Keratinocyte (primary cell): ENCODE measurements around the gene ROR1. TPM values are rescaled to one million over a fixed set of nuclear protein-coding genes. Genes with fewer than 3 reads are reported as not detected.

ENCODE experiments used
- DNase-seq: peaks from one replicate; pipeline ENCODE4 v3.0.0-alpha.2; 2011; ENCODE audit warnings: low read depth, missing footprints, low spot score
- FAIRE-seq: peaks from 2 replicates; lab custom pipeline; 2011; peaks lifted over from hg19 to GRCh38; lab: Jason Lieb, UNC
- H2AFZ ChIP-seq: 2 replicates; pipeline ENCODE4 v1.6.0; 2012; ENCODE audit warnings: low read length, control low read depth, inconsistent platforms; ENCODE audit not compliant: control insufficient read depth
- H3K27ac ChIP-seq: 2 replicates; pipeline ENCODE4 v1.5.1; 2011; ENCODE audit warnings: low read length; ENCODE audit not compliant: control insufficient read depth, insufficient read depth
- H3K27me3 ChIP-seq: 3 replicates; pipeline ENCODE4 v1.6.0; 2011; ENCODE audit warnings: low read length; ENCODE audit not compliant: control insufficient read depth, insufficient read depth; ENCODE audit errors: extremely low read depth
- H3K36me3 ChIP-seq, 2 experiments: 2 replicates in 1 of 2; 3 replicates in 1 of 2; pipeline ENCODE4 v1.5.1; 2011; ENCODE audit warnings: low read length in 2 of 2, mild to moderate bottlenecking in 1 of 2; ENCODE audit not compliant: control insufficient read depth in 2 of 2, insufficient read depth in 2 of 2; ENCODE audit errors: extremely low read depth in 1 of 2
- H3K4me1 ChIP-seq: 3 replicates; pipeline ENCODE4 v1.5.1; 2011; ENCODE audit warnings: low read length; ENCODE audit not compliant: control insufficient read depth, insufficient read depth; ENCODE audit errors: extremely low read depth
- H3K4me2 ChIP-seq: 3 replicates; pipeline ENCODE4 v1.6.0; 2011; ENCODE audit warnings: low read depth, low read length; ENCODE audit not compliant: control insufficient read depth, insufficient read depth; ENCODE audit errors: extremely low read depth
- H3K4me3 ChIP-seq, 3 experiments: fragments of 200-600 bp in 1 of 3; sonication (generic) in 1 of 3; 2 replicates in 2 of 3; 3 replicates in 1 of 3; pipeline ENCODE4 v1.5.1; 2011 to 2016; ENCODE audit warnings: low read length in 3 of 3, mild to moderate bottlenecking in 3 of 3, control low read depth in 2 of 3, inconsistent platforms in 1 of 3, low read depth in 1 of 3, mixed read lengths in 1 of 3, mixed run types in 1 of 3, moderate library complexity in 1 of 3; ENCODE audit not compliant: control insufficient read depth in 2 of 3, insufficient read depth in 2 of 3; ENCODE audit errors: extremely low read depth in 1 of 3
- H3K79me2 ChIP-seq: 2 replicates; pipeline ENCODE4 v1.6.0; 2012; ENCODE audit warnings: low read length; ENCODE audit not compliant: control insufficient read depth, insufficient read depth
- H3K9ac ChIP-seq: 3 replicates; pipeline ENCODE4 v1.6.0; 2011; ENCODE audit warnings: low read length; ENCODE audit not compliant: control insufficient read depth, insufficient read depth; ENCODE audit errors: extremely low read depth
- H3K9me1 ChIP-seq: 3 replicates; pipeline ENCODE4 v1.6.0; 2011; ENCODE audit warnings: low read length; ENCODE audit not compliant: control insufficient read depth, insufficient read depth; ENCODE audit errors: extremely low read depth
- H3K9me3 ChIP-seq: 2 replicates; pipeline ENCODE4 v1.5.1; 2012; ENCODE audit warnings: low read depth, low read length; ENCODE audit not compliant: control insufficient read depth
- H4K20me1 ChIP-seq: 3 replicates; pipeline ENCODE4 v1.6.0; 2011; ENCODE audit warnings: low read length; ENCODE audit not compliant: control insufficient read depth, insufficient read depth; ENCODE audit errors: extremely low read depth
- EZH2 ChIP-seq: IDR thresholded peaks from one replicate; pipeline ENCODE4 v1.6.1; 2012; ENCODE audit warnings: inconsistent platforms, mild to moderate bottlenecking, low read length, moderate library complexity
- dilution Hi-C: fragments of 300-500 bp; cut with MboI; formaldehyde crosslinking; loops from one replicate; pipeline ENCODE4 v1.7.0; 2020; ENCODE audit warnings: low sequenced_read_pairs; ENCODE audit not compliant: extremely low pct_ligation_motif_present
- polyA plus RNA-seq, 5 experiments: library from polyadenylated mRNA; depleted of rRNA in 3 of 5; stranded (reverse) in 3 of 5; stranded (forward) in 1 of 5; unstranded in 1 of 5; fragments of >200 nt; gene quantifications; 1 replicate in 1 of 5; 2 replicates in 3 of 5; 3 replicates in 1 of 5; pipeline versions ENCODE4 v1.2.1 to v1.2.3, GENCODE V29; 2011 to 2012; ENCODE audit warnings: missing spikeins in 2 of 5, low read depth in 1 of 5, low replicate concordance in 1 of 5
- TF ChIP-seq, protein P1 (sequence below), 3 experiments: IDR thresholded peaks in 1 of 3; conservative IDR thresholded peaks in 1 of 3; optimal IDR thresholded peaks in 1 of 3; 2 replicates in 2 of 3; 3 replicates in 1 of 3; pipeline versions ENCODE3 to v1.5.1; 2011; ENCODE audit warnings: low read length in 3 of 3, mild to moderate bottlenecking in 3 of 3, moderate library complexity in 2 of 3, control low read depth in 1 of 3, inconsistent platforms in 1 of 3; ENCODE audit not compliant: insufficient read depth in 2 of 3; ENCODE audit errors: extremely low read depth in 1 of 3

ROR1 gene
- polyA plus RNA-seq, 1 donor (not counting 4 experiments of a cell fraction or from before 2014, with no cell fraction given): 9.2 TPM

DNA sequence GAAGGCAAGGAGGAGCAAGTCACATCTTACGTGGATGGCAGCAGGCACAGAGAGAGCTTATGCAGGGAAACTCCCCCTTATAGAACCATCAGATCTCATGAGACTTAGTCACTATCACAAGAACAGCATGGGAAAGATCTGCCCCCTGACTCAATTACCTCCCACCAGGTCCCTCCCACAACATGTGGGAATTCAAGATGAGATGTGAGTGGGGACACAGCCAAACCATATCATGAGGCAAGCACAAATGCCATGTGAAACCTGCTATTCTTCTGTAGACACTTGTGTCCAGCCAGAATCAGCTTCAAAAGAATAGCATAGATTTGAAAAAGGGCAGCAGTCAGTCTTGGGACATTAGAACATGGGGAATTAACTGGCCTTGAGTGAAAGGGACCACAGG lies 397.4 kb downstream of the ROR1 start:
- FAIRE-seq (no peak), DNase-seq (no peak)
- peaks cover 15% of the 10 kb centered on the region for H3K4me1 ChIP-seq
- no peak overlapping the region for H3K4me3 ChIP-seq
- H3K4me2 ChIP-seq: peak overlapping the region; percentile 52
- no peaks in the 10 kb centered on the region for H4K20me1 ChIP-seq
- H3K9me1 ChIP-seq: no peaks in the 10 kb centered on the region
- H3K36me3 ChIP-seq: peaks cover 0 to 1% of the 10 kb centered on the region in 2 experiments
- H3K27ac ChIP-seq: no peak overlapping the region
- H3K9me3 ChIP-seq: no peaks in the 10 kb centered on the region
- no peaks in the 10 kb centered on the region for H3K27me3 ChIP-seq
- H3K79me2 ChIP-seq: no peaks in the 10 kb centered on the region
- no peak overlapping the region for H3K9ac ChIP-seq
- TF ChIP-seq EZH2: no peak
- TF ChIP-seq, protein P1, sequence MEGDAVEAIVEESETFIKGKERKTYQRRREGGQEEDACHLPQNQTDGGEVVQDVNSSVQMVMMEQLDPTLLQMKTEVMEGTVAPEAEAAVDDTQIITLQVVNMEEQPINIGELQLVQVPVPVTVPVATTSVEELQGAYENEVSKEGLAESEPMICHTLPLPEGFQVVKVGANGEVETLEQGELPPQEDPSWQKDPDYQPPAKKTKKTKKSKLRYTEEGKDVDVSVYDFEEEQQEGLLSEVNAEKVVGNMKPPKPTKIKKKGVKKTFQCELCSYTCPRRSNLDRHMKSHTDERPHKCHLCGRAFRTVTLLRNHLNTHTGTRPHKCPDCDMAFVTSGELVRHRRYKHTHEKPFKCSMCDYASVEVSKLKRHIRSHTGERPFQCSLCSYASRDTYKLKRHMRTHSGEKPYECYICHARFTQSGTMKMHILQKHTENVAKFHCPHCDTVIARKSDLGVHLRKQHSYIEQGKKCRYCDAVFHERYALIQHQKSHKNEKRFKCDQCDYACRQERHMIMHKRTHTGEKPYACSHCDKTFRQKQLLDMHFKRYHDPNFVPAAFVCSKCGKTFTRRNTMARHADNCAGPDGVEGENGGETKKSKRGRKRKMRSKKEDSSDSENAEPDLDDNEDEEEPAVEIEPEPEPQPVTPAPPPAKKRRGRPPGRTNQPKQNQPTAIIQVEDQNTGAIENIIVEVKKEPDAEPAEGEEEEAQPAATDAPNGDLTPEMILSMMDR (optimal IDR thresholded peaks at IDR 0.05 in 1 of 3, IDR thresholded peaks at IDR 0.05 in 1 of 3, conservative IDR thresholded peaks at IDR 0.05 in 1 of 3; ENCODE audit: extremely low read depth in 1 of 3, insufficient read depth in 2 of 3, low read length in 3 of 3): no peak
- no peak overlapping the region for H2AFZ ChIP-seq
- dilution Hi-C loops: no loop called here

- H4K20me1 ChIP-seq: no peaks in the 10 kb centered on the region
- H2AFZ ChIP-seq: no peak overlapping the region
- no peak for DNase-seq
- FAIRE-seq: peak; percentile 84
- H3K27ac ChIP-seq: no peak overlapping the region
- H3K9me3 ChIP-seq: no peaks in the 10 kb centered on the region
- H3K4me3 ChIP-seq: no peak overlapping the region
- H3K36me3 ChIP-seq: peaks cover 0 to 1% of the 10 kb centered on the region in 2 experiments
- no peaks in the 10 kb centered on the region for H3K79me2 ChIP-seq
- H3K27me3 ChIP-seq: no peaks in the 10 kb centered on the region
- H3K4me2 ChIP-seq: peak overlapping the region; percentile 52
- no peak overlapping the region for H3K9ac ChIP-seq
- no peaks in the 10 kb centered on the region for H3K9me1 ChIP-seq
- dilution Hi-C loops: no loop called here
- peaks cover 15% of the 10 kb centered on the region for H3K4me1 ChIP-seq
- no peak for TF ChIP-seq EZH2
- TF ChIP-seq, protein P1 (optimal IDR thresholded peaks at IDR 0.05 in 1 of 3, IDR thresholded peaks at IDR 0.05 in 1 of 3, conservative IDR thresholded peaks at IDR 0.05 in 1 of 3; ENCODE audit: extremely low read depth in 1 of 3, insufficient read depth in 2 of 3, low read length in 3 of 3): no peak
Observed at GRCh38 chr1:64171797-64172281, 398.0 kb downstream of the ROR1 start.
